Thymus (tissue), 11 donors: ENCODE measurements around the gene SELPLG. TPM values are rescaled to one million over a fixed set of nuclear protein-coding genes. Genes with fewer than 3 reads are reported as not detected.

ENCODE experiments used
- DNase-seq, 9 donors: peaks; one replicate each; pipeline ENCODE4 v3.0.0-alpha.2; 2013; ENCODE audit warnings: low spot score in 9 of 9, low read depth in 6 of 9, missing footprints in 1 of 9
- H3K27ac ChIP-seq, 2 donors: one replicate each; pipeline ENCODE4 v1.5.1; 2013; ENCODE audit warnings: control low read depth in 1 of 2, low read depth in 1 of 2, low read length in 1 of 2, mild to moderate bottlenecking in 1 of 2, moderate library complexity in 1 of 2
- H3K27me3 ChIP-seq, 2 donors: one replicate each; pipeline ENCODE4 v1.5.1; 2013; ENCODE audit warnings: low read length in 1 of 2; ENCODE audit not compliant: control insufficient read depth in 2 of 2, insufficient read depth in 1 of 2
- H3K36me3 ChIP-seq, 2 donors: one replicate each; pipeline ENCODE4 v1.5.1; 2013; ENCODE audit warnings: low read length in 1 of 2, mild to moderate bottlenecking in 1 of 2, moderate library complexity in 1 of 2; ENCODE audit not compliant: control insufficient read depth in 2 of 2, insufficient read depth in 2 of 2
- H3K4me1 ChIP-seq, 2 donors: one replicate each; pipeline ENCODE4 v1.5.1; 2013; ENCODE audit warnings: low read length in 2 of 2; ENCODE audit not compliant: control insufficient read depth in 2 of 2, insufficient read depth in 2 of 2
- H3K4me3 ChIP-seq, 2 donors: one replicate each; pipeline ENCODE4 v1.5.1; 2013; ENCODE audit warnings: low read length in 2 of 2, control low read depth in 1 of 2, mild to moderate bottlenecking in 1 of 2
- H3K9me3 ChIP-seq, 2 donors: one replicate each; pipeline ENCODE4 v1.5.1; 2013; ENCODE audit warnings: low read length in 1 of 2, mild to moderate bottlenecking in 1 of 2; ENCODE audit not compliant: control insufficient read depth in 2 of 2, insufficient read depth in 1 of 2
- WGBS: extraction: QIAGEN DNeasy Blood & Tissue Kit; methylation state at CpG from one replicate; pipeline ENCODE4 v1.1.7; 2013; 5-methylcytosine and 5-hydroxymethylcytosine counted together
- polyA plus RNA-seq: library from polyadenylated mRNA; stranded (reverse); fragments of 200-250 nt; gene quantifications from one replicate; pipeline ENCODE4 v1.2.3, GENCODE V29; 2013
- total RNA-seq: library from RNA; stranded (reverse); fragments of 120-200 nt; gene quantifications from one replicate; pipeline ENCODE4 v1.2.4, GENCODE V29; 2013
- donor health status: healthy.

Gene SELPLG
- total and polyA plus RNA-seq, 2 donors, result 28.0 to 69.6 TPM

DNA sequence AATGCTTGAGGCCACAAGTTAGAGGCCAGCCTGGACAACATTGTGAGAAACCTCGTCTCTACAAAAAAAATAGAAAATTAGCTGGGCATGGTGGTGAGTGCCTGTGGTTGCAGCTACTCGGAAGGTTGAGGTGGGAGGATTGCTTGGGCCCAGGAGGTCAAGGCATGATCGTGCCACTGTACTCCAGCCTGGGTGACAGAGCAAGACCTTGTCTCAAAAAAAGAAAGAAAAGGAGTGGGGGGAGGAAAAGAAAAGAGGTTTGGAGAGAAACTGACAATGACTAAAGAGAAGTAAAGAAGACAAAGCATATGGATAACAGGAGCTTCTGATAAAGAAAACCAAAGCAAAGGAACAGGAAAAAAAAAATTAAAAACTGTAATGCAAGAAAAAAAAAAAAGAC is 37.4 kb upstream of the SELPLG start:
- H3K27ac ChIP-seq, result no peak overlapping the region
- H3K4me3 ChIP-seq, result no peak overlapping the region
- H3K27me3 ChIP-seq, result no peaks in the 10 kb centered on the region
- peaks cover 0 to 6% of the 10 kb centered on the region in 2 donors for H3K36me3 ChIP-seq
- DNase-seq, result no peak
- 98% methylated on average over 3 of the region's 3 CpGs for WGBS
- H3K9me3 ChIP-seq, result no peaks in the 10 kb centered on the region
- no peaks in the 10 kb centered on the region for H3K4me1 ChIP-seq

- Histone ChIP-seq H3K4me1 (no peaks in the 10 kb centered on the region), H3K27ac (no peak overlapping the region), H3K4me3 (no peak overlapping the region), H3K9me3 (no peaks in the 10 kb centered on the region), H3K36me3 (no peaks in the 10 kb centered on the region), H3K27me3 (no peaks in the 10 kb centered on the region)
- WGBS, result 95% methylated on average over 7 of the region's 7 CpGs
- DNase-seq, result no peak
Measured at GRCh38 chr12:108670066-108670631, 36.5 kb upstream of the SELPLG start.

DNA sequence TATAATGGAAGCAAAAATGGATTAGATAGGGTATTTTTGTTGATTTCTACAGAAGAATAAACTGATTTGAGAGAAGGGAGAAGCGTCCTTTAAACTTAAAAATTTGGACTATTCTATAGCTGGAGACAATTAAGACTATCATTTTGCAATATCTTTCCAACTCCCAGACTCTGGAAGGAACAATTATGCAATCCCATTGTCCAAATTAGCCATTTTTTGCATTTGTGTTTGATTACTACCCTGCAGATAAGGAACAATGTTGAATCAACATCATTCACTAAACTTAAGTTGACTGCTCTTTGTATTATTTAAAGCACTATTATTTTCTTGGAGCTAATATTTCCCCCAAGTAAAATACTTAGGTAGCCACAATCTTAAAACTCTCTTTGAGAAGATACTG is 34.8 kb upstream of the SELPLG start:
- no peak for DNase-seq
- Histone ChIP-seq H3K36me3 (no peaks in the 10 kb centered on the region), H3K4me1 (peaks cover 0 to 4% of the 10 kb centered on the region in 2 donors), H3K27me3 (no peaks in the 10 kb centered on the region), H3K4me3 (no peak overlapping the region), H3K9me3 (no peaks in the 10 kb centered on the region), H3K27ac (no peak overlapping the region)
- WGBS, result 99% methylated on average over 1 of the region's 1 CpG

GRCh38 chr12:108668063-108668462 is 34.4 kb upstream of the SELPLG start:
- Histone ChIP-seq H3K4me1 (peaks cover 0 to 4% of the 10 kb centered on the region in 2 donors), H3K27me3 (no peaks in the 10 kb centered on the region), H3K27ac (no peak overlapping the region), H3K4me3 (no peak overlapping the region), H3K9me3 (no peaks in the 10 kb centered on the region), H3K36me3 (no peaks in the 10 kb centered on the region)
- WGBS, result 96% methylated on average over 8 of the region's 8 CpGs
- DNase-seq, result no peak

GRCh38 chr12:108667349-108667748 is 33.7 kb upstream of the SELPLG start:
- peak overlapping the region in 1 of 2 donors; percentile 52 for H3K27ac ChIP-seq
- no peaks in the 10 kb centered on the region for H3K27me3 ChIP-seq
- 87% methylated on average over 2 of the region's 2 CpGs for WGBS
- H3K4me3 ChIP-seq, result no peak overlapping the region
- H3K4me1 ChIP-seq, result peaks cover 0 to 4% of the 10 kb centered on the region in 2 donors
- DNase-seq, result no peak
- H3K9me3 ChIP-seq, result no peaks in the 10 kb centered on the region
- no peaks in the 10 kb centered on the region for H3K36me3 ChIP-seq

GRCh38 chr12:108666401-108666881 is 32.7 kb upstream of the SELPLG start:
- no peak for DNase-seq

GRCh38 chr12:108665608-108666202 is 32.0 kb upstream of the SELPLG start:
- DNase-seq, result no peak
- 98% methylated on average over 6 of the region's 6 CpGs for WGBS

More at GRCh38 chr12:108666401-108666881, 32.7 kb upstream of the SELPLG start:
- Histone ChIP-seq H3K36me3 (peaks cover 0 to 6% of the 10 kb centered on the region in 2 donors), H3K27me3 (no peaks in the 10 kb centered on the region), H3K4me1 (peaks cover 0 to 4% of the 10 kb centered on the region in 2 donors), H3K9me3 (no peaks in the 10 kb centered on the region), H3K27ac (no peak overlapping the region), H3K4me3 (no peak overlapping the region)
- WGBS, result 93% methylated on average over 3 of the region's 3 CpGs

GRCh38 chr12:108664338-108665258 is 30.9 kb upstream of the SELPLG start:
- Histone ChIP-seq H3K4me3 (no peak overlapping the region), H3K27me3 (no peaks in the 10 kb centered on the region), H3K9me3 (no peaks in the 10 kb centered on the region), H3K4me1 (peaks cover 0 to 4% of the 10 kb centered on the region in 2 donors), H3K27ac (peak overlapping the region; percentile 53), H3K36me3 (peaks cover 0 to 6% of the 10 kb centered on the region in 2 donors)
- 22% methylated on average over 5 of the region's 5 CpGs for WGBS
- peak; percentile 69 to 96 (median 90) for DNase-seq

More at GRCh38 chr12:108665608-108666202, 32.0 kb upstream of the SELPLG start:
- no peaks in the 10 kb centered on the region for H3K27me3 ChIP-seq
- peaks cover 0 to 4% of the 10 kb centered on the region in 2 donors for H3K4me1 ChIP-seq
- H3K4me3 ChIP-seq, result no peak overlapping the region
- no peaks in the 10 kb centered on the region for H3K9me3 ChIP-seq
- H3K36me3 ChIP-seq, result peaks cover 0 to 6% of the 10 kb centered on the region in 2 donors
- no peak overlapping the region for H3K27ac ChIP-seq
